HepG2 (cell line): ENCODE measurements around the gene RGP1. TPM values are rescaled to one million over a fixed set of nuclear protein-coding genes. Genes with fewer than 3 reads are reported as not detected.

ENCODE experiments used
- ATAC-seq: fragments of 200-7000 bp; cut with Tn5 transposase; 3 replicates; pipeline ENCODE4 v1.9.1; 2020; ENCODE audit warnings: mild to moderate bottlenecking, moderate library complexity
- BruUV-seq: library from RNA; stranded (reverse); fragments of 400-500 nt; replicated peaks from 2 replicates; lab custom pipeline; 2021; lab: Mats Ljungman, UMichigan
- CTCF ChIA-PET: fragments of 300-600 bp; formaldehyde crosslinking; extraction: SDS; loops from one replicate; lab custom pipeline; 2021; ENCODE audit warnings: low total read pairs, inconsistent platforms, low intra/inter-chr PET ratio; lab: Yijun Ruan, JAX
- POLR2A ChIA-PET: fragments of 350-600 bp; sonication (Branson Sonifier 250); formaldehyde crosslinking; loops from one replicate; lab custom pipeline; 2020; ENCODE audit warnings: antibody characterized with exemption, inconsistent platforms; lab: Yijun Ruan, JAX
- DNase-seq: peaks from one replicate; pipeline ENCODE4 v3.0.0-alpha.2; 2015; ENCODE audit warnings: low spot score
- FAIRE-seq: peaks from 3 replicates; lab custom pipeline; 2011; peaks lifted over from hg19 to GRCh38; lab: Jason Lieb, UNC
- H2AFZ ChIP-seq: one replicate; pipeline ENCODE4 v1.6.1; 2011; ENCODE audit warnings: low read length, inconsistent platforms
- H3K27ac ChIP-seq: fragments of 300-600 bp; 3 replicates; pipeline ENCODE4 v1.8.0; 2011; ENCODE audit warnings: mixed run types, mild to moderate bottlenecking, mixed read lengths, low read length, inconsistent platforms; ENCODE audit not compliant: insufficient read depth; ENCODE audit errors: extremely low read length
- H3K27me3 ChIP-seq, 2 experiments: fragments of 200-600 bp in 1 of 2; 2 replicates in 1 of 2; 3 replicates in 1 of 2; pipeline versions ENCODE4 v1.6.0 to v1.8.0; 2011; ENCODE audit warnings: low read length in 2 of 2, mild to moderate bottlenecking in 2 of 2, moderate library complexity in 2 of 2, inconsistent platforms in 1 of 2; ENCODE audit not compliant: insufficient read depth in 2 of 2, control insufficient read depth in 1 of 2
- H3K36me3 ChIP-seq, 2 experiments: fragments of 200-600 bp in 1 of 2; replicated peaks in 1 of 2; 2 replicates in 1 of 2; 3 replicates in 1 of 2; pipeline versions ENCODE4 v1.5.1 to v1.8.0; 2011; ENCODE audit warnings: low read length in 2 of 2, inconsistent platforms in 1 of 2; ENCODE audit not compliant: insufficient read depth in 2 of 2, control insufficient read depth in 1 of 2
- H3K4me1 ChIP-seq: 2 replicates; pipeline ENCODE4 v1.5.1; 2012; ENCODE audit warnings: low read length, inconsistent platforms; ENCODE audit not compliant: insufficient read depth
- H3K4me2 ChIP-seq: 2 replicates; pipeline ENCODE4 v1.6.0; 2011; ENCODE audit warnings: low read depth, low read length, inconsistent platforms
- H3K4me3 ChIP-seq, 3 experiments: fragments of 200-600 bp in 1 of 3; sonication (generic), shearing (Covaris generic) in 1 of 3; replicated peaks in 1 of 3; 2 replicates each; pipeline ENCODE4 v1.5.1; 2011 to 2016; ENCODE audit warnings: low read length in 3 of 3, inconsistent platforms in 2 of 3, low read depth in 2 of 3, mild to moderate bottlenecking in 2 of 3, control low read depth in 1 of 3, mixed read lengths in 1 of 3; ENCODE audit not compliant: insufficient read depth in 1 of 3
- H3K79me2 ChIP-seq: one replicate; pipeline ENCODE4 v1.6.1; 2011; ENCODE audit warnings: low read length, inconsistent platforms; ENCODE audit not compliant: insufficient read depth
- H3K9ac ChIP-seq: 2 replicates; pipeline ENCODE4 v1.6.0; 2011; ENCODE audit warnings: mild to moderate bottlenecking, low read depth, low read length, inconsistent platforms; ENCODE audit not compliant: insufficient read depth
- H3K9me3 ChIP-seq: 2 replicates; pipeline ENCODE4 v1.5.1; 2012; ENCODE audit warnings: mild to moderate bottlenecking, low read length
- H4K20me1 ChIP-seq: 2 replicates; pipeline ENCODE4 v1.6.0; 2011; ENCODE audit warnings: inconsistent platforms, mild to moderate bottlenecking, low read length, moderate library complexity; ENCODE audit not compliant: insufficient read depth
- FOXA1 ChIP-seq, 2 experiments: fragments of 450-650 bp in 1 of 2; sonication (generic) in 1 of 2; formaldehyde crosslinking in 1 of 2; IDR thresholded peaks; 2 replicates each; pipeline versions ENCODE4 v1.4.0 to v1.6.1; 2016 to 2020; ENCODE audit warnings: missing genetic modification reagents in 1 of 2
- MTF1 ChIP-seq: sonication (generic); formaldehyde crosslinking; IDR thresholded peaks from 2 replicates; pipeline ENCODE4 v1.5.0; 2020; ENCODE audit warnings: missing genetic modification reagents
- RNF2 ChIP-seq: fragments of 450-650 bp; conservative IDR thresholded peaks from 2 replicates; pipeline ENCODE4 v1.6.1; 2016; ENCODE audit warnings: low read depth
- SP5 ChIP-seq: IDR thresholded peaks from 2 replicates; pipeline ENCODE4 v1.6.1; 2016; ENCODE audit warnings: low read depth, borderline replicate concordance
- STAG1 ChIP-seq: sonication (generic); formaldehyde crosslinking; IDR thresholded peaks from 2 replicates; pipeline ENCODE4 v1.4.0; 2020; ENCODE audit warnings: missing genetic modification reagents
- TGIF2 ChIP-seq: IDR thresholded peaks from 2 replicates; pipeline ENCODE4 v1.6.1; 2016; ENCODE audit warnings: control low read depth, missing compliant biosample characterization
- TP53 ChIP-seq: sonication (generic); formaldehyde crosslinking; conservative IDR thresholded peaks from 2 replicates; pipeline ENCODE4 v1.4.0; 2020; ENCODE audit warnings: missing genetic modification reagents
- ZBTB3 ChIP-seq: sonication (generic); formaldehyde crosslinking; IDR thresholded peaks from 2 replicates; pipeline ENCODE4 v1.4.0; 2020; ENCODE audit warnings: low read depth, mild to moderate bottlenecking, moderate library complexity, missing genetic modification reagents, borderline replicate concordance
- ZNF432 ChIP-seq: sonication (generic); formaldehyde crosslinking; IDR thresholded peaks from 2 replicates; pipeline ENCODE4 v1.5.0; 2020; ENCODE audit warnings: missing genetic modification reagents, mild to moderate bottlenecking, borderline replicate concordance
- ZNF761 ChIP-seq: sonication (generic); formaldehyde crosslinking; conservative IDR thresholded peaks from 2 replicates; pipeline ENCODE4 v1.4.0; 2020; ENCODE audit warnings: mild to moderate bottlenecking, missing genetic modification reagents
- WGBS: methylation state at CpG from one replicate; pipeline ENCODE4 v1.1.6; 2017; ENCODE audit warnings: low lambda C conversion rate; 5-methylcytosine and 5-hydroxymethylcytosine counted together
- in situ Hi-C: cut with HindIII; loops from 2 replicates; pipeline ENCODE4 v1.10.0; 2017; ENCODE audit warnings: low pct_unique_long_range_greater_than_20kb; ENCODE audit not compliant: extremely low pct_ligation_motif_present
- intact Hi-C: fragments of 100-400 bp; cut with micrococcal nuclease; formaldehyde crosslinking; loops from one replicate; pipeline ENCODE4 v1.10.0; 2022; ENCODE audit not compliant: unreplicated experiment
- polyA plus RNA-seq, 8 experiments: library from polyadenylated mRNA; depleted of rRNA in 3 of 8; stranded (reverse) in 7 of 8; unstranded in 1 of 8; fragments of >200 nt; fragmentation: Illumina TruSeq in 4 of 8; extraction: Trizol in 4 of 8; gene quantifications; 2 replicates each; pipeline versions ENCODE4 v1.2.1 to v1.2.3, GENCODE V29; 2011 to 2016; ENCODE audit warnings: low read depth in 4 of 8, missing spikeins in 1 of 8, mixed read lengths in 1 of 8; ENCODE audit not compliant: insufficient read depth in 1 of 8
- total RNA-seq, 5 experiments: library from RNA; depleted of rRNA; stranded (reverse); fragments of >200 nt; fragmentation: Illumina TruSeq; extraction: Trizol; gene quantifications; 2 replicates each; pipeline ENCODE4 v1.2.3, GENCODE V29; 2016; ENCODE audit warnings: low read depth in 1 of 5
- TF ChIP-seq, protein P1 (sequence below): sonication (generic); formaldehyde crosslinking; IDR thresholded peaks from 2 replicates; pipeline ENCODE4 v1.5.1; 2020; ENCODE audit warnings: missing genetic modification reagents, mild to moderate bottlenecking, borderline replicate concordance
- TF ChIP-seq, protein P2 (sequence below): sonication (generic); formaldehyde crosslinking; IDR thresholded peaks from 2 replicates; pipeline ENCODE4 v1.9.0; 2021; ENCODE audit warnings: missing genetic modification reagents, borderline replicate concordance
- TF ChIP-seq, protein P3 (sequence below): sonication (generic); formaldehyde crosslinking; IDR thresholded peaks from 2 replicates; pipeline ENCODE4 v1.4.0; 2020; ENCODE audit warnings: mild to moderate bottlenecking, missing genetic modification reagents
- TF ChIP-seq, protein P4 (sequence below): sonication (generic); formaldehyde crosslinking; IDR thresholded peaks from 2 replicates; pipeline ENCODE4 v1.4.0; 2020; ENCODE audit warnings: mild to moderate bottlenecking, missing genetic modification reagents

The RGP1 gene
- total and polyA plus RNA-seq, 2 of the 13 experiments (the other 11 are each of a cell fraction or from before 2014, with no cell fraction given) = 12.7 to 21.0 TPM

DNA sequence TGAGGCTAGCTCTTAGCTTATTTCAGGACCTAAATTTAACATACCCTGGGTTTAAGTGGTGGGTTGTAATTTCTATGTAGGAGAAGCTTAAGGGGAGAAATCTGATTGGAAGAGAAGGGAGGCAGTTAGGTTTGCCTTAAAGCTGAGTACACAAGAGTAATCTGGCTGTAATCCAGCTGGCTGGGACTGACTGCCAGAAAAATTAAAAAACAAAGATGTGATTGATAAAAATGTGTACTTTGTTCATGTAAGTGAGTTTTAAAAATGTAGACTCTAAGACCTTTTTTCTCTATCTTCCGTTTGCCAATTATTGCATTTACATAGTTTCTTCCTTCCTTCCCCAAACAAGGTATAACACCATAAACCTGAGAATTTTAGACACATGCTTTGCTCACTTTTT, 22.4 kb downstream of the RGP1 start:
- intact Hi-C loops (no loop called here), in situ Hi-C loops (no loop called here)
- no peaks in the 10 kb centered on the region for H3K9me3 ChIP-seq
- FAIRE-seq (peak; percentile 73), DNase-seq (peak; percentile 64), ATAC-seq (peak; percentile 35; the same call in 2 of the 3 replicates)
- no peak overlapping the region for H3K9ac ChIP-seq
- no peak overlapping the region for H3K4me3 ChIP-seq
- no peaks in the 10 kb centered on the region for H4K20me1 ChIP-seq
- H3K36me3 ChIP-seq = no peaks in the 10 kb centered on the region
- no TSS peak for BruUV-seq
- WGBS = 14% methylated on average over 1 of the region's 1 CpG
- H3K27me3 ChIP-seq = no peaks in the 10 kb centered on the region
- H3K4me1 ChIP-seq = peaks cover 50% of the 10 kb centered on the region
- H3K4me2 ChIP-seq = peak overlapping the region; percentile 32; the same call in 1 of the 2 replicates
- CTCF ChIA-PET = no interaction called here
- no peak overlapping the region for H2AFZ ChIP-seq
- POLR2A ChIA-PET = interaction anchor here (0.7 to 2.3 kb wide), 6 partner anchors 12 to 43 kb away, joined by 3 to 7 read pairs (median 4); partner anchors contain the start of genes CREB3, GBA2, HINT2 and RGP1
- peak overlapping the region; percentile 21 for H3K27ac ChIP-seq
- H3K79me2 ChIP-seq = peaks cover 7% of the 10 kb centered on the region
- TF ChIP-seq RNF2 = no peak
- TF ChIP-seq, protein P1, sequence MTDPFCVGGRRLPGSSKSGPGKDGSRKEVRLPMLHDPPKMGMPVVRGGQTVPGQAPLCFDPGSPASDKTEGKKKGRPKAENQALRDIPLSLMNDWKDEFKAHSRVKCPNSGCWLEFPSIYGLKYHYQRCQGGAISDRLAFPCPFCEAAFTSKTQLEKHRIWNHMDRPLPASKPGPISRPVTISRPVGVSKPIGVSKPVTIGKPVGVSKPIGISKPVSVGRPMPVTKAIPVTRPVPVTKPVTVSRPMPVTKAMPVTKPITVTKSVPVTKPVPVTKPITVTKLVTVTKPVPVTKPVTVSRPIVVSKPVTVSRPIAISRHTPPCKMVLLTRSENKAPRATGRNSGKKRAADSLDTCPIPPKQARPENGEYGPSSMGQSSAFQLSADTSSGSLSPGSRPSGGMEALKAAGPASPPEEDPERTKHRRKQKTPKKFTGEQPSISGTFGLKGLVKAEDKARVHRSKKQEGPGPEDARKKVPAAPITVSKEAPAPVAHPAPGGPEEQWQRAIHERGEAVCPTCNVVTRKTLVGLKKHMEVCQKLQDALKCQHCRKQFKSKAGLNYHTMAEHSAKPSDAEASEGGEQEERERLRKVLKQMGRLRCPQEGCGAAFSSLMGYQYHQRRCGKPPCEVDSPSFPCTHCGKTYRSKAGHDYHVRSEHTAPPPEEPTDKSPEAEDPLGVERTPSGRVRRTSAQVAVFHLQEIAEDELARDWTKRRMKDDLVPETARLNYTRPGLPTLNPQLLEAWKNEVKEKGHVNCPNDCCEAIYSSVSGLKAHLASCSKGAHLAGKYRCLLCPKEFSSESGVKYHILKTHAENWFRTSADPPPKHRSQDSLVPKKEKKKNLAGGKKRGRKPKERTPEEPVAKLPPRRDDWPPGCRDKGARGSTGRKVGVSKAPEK = no peak
- no peak for TF ChIP-seq ZNF761 (CRISPR knock-in tag)
- no peak for TF ChIP-seq TGIF2 (CRISPR knock-in tag)
- TF ChIP-seq, protein P2, sequence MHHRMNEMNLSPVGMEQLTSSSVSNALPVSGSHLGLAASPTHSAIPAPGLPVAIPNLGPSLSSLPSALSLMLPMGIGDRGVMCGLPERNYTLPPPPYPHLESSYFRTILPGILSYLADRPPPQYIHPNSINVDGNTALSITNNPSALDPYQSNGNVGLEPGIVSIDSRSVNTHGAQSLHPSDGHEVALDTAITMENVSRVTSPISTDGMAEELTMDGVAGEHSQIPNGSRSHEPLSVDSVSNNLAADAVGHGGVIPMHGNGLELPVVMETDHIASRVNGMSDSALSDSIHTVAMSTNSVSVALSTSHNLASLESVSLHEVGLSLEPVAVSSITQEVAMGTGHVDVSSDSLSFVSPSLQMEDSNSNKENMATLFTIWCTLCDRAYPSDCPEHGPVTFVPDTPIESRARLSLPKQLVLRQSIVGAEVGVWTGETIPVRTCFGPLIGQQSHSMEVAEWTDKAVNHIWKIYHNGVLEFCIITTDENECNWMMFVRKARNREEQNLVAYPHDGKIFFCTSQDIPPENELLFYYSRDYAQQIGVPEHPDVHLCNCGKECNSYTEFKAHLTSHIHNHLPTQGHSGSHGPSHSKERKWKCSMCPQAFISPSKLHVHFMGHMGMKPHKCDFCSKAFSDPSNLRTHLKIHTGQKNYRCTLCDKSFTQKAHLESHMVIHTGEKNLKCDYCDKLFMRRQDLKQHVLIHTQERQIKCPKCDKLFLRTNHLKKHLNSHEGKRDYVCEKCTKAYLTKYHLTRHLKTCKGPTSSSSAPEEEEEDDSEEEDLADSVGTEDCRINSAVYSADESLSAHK (CRISPR knock-in tag) = no peak
- TF ChIP-seq, protein P3, sequence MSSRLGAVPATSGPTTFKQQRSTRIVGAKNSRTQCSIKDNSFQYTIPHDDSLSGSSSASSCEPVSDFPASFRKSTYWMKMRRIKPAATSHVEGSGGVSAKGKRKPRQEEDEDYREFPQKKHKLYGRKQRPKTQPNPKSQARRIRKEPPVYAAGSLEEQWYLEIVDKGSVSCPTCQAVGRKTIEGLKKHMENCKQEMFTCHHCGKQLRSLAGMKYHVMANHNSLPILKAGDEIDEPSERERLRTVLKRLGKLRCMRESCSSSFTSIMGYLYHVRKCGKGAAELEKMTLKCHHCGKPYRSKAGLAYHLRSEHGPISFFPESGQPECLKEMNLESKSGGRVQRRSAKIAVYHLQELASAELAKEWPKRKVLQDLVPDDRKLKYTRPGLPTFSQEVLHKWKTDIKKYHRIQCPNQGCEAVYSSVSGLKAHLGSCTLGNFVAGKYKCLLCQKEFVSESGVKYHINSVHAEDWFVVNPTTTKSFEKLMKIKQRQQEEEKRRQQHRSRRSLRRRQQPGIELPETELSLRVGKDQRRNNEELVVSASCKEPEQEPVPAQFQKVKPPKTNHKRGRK (CRISPR knock-in tag) = no peak
- no peak for TF ChIP-seq SP5 (CRISPR knock-in tag)
- TF ChIP-seq MTF1 (CRISPR knock-in tag) = no peak
- TF ChIP-seq TP53 (CRISPR knock-in tag) = no peak
- TF ChIP-seq, protein P4, sequence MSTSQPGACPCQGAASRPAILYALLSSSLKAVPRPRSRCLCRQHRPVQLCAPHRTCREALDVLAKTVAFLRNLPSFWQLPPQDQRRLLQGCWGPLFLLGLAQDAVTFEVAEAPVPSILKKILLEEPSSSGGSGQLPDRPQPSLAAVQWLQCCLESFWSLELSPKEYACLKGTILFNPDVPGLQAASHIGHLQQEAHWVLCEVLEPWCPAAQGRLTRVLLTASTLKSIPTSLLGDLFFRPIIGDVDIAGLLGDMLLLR (CRISPR knock-in tag) = no peak
- TF ChIP-seq ZBTB3 = no peak
- no peak for TF ChIP-seq STAG1 (CRISPR knock-in tag)
- TF ChIP-seq ZNF432 (CRISPR knock-in tag) = no peak
- TF ChIP-seq FOXA1 (IDR thresholded peaks at IDR 0.05) = no peak
- peak; percentile 54; the same call in 1 of the 2 replicates for TF ChIP-seq FOXA1 (CRISPR knock-in tag; IDR thresholded peaks at IDR 0.05)
